WTC11 (cell line): ENCODE measurements around the gene DPP4. TPM values are rescaled to one million over a fixed set of nuclear protein-coding genes. Genes with fewer than 3 reads are reported as not detected.

Experiments
- ATAC-seq: fragments of 200-7000 bp; cut with Tn5 transposase; 2 replicates; pipeline ENCODE4 v1.10.0; 2021; ENCODE audit warnings: mild to moderate bottlenecking, moderate library complexity
- CTCF ChIA-PET: fragments of 300-600 bp; sonication (Branson Sonifier 250); formaldehyde crosslinking; loops from one replicate; lab custom pipeline; 2021; ENCODE audit warnings: antibody characterized with exemption; lab: Charles Lee
- POLR2A ChIA-PET: fragments of 350-600 bp; sonication (Branson Sonifier 250); formaldehyde crosslinking; loops from one replicate; lab custom pipeline; 2021; ENCODE audit warnings: antibody characterized with exemption; lab: Charles Lee
- DNase-seq: peaks from one replicate; pipeline ENCODE4 v3.0.0; 2021; ENCODE audit warnings: low spot score
- H3K27ac Mint-ChIP-seq: 2 replicates; pipeline ENCODE4 v1.8.0; 2021; ENCODE audit warnings: mixed read lengths
- H3K27me3 Mint-ChIP-seq: 2 replicates; pipeline ENCODE4 v1.8.0; 2021; ENCODE audit warnings: low read depth, mild to moderate bottlenecking, moderate library complexity, mixed read lengths
- H3K36me3 Mint-ChIP-seq: 2 replicates; pipeline ENCODE4 v1.8.0; 2021; ENCODE audit warnings: mixed read lengths
- H3K4me1 Mint-ChIP-seq: 2 replicates; pipeline ENCODE4 v1.8.0; 2022; ENCODE audit warnings: mixed read lengths
- H3K4me3 Mint-ChIP-seq: 2 replicates; pipeline ENCODE4 v1.8.0; 2021; ENCODE audit warnings: mild to moderate bottlenecking, moderate library complexity, mixed read lengths
- H3K9me3 Mint-ChIP-seq: 2 replicates; pipeline ENCODE4 v1.8.0; 2021; ENCODE audit warnings: mixed read lengths
- ARID4B ChIP-seq: sonication (generic); formaldehyde crosslinking; IDR thresholded peaks from 2 replicates; pipeline ENCODE4 v1.8.0; 2023; ENCODE audit warnings: missing genetic modification reagents, mild to moderate bottlenecking, borderline replicate concordance
- ELF4 ChIP-seq: sonication (generic); formaldehyde crosslinking; IDR thresholded peaks from 2 replicates; pipeline ENCODE4 v1.8.1; 2022; ENCODE audit warnings: low read depth, mild to moderate bottlenecking, moderate library complexity, missing genetic modification reagents
- ERG ChIP-seq: fragments of 250-450 bp; sonication (Bioruptor Pico); IDR thresholded peaks from 2 replicates; pipeline ENCODE4 v1.8.0; 2021; ENCODE audit warnings: mild to moderate bottlenecking
- FOXP1 ChIP-seq: sonication (generic); formaldehyde crosslinking; IDR thresholded peaks from 2 replicates; pipeline ENCODE4 v1.8.0; 2022; ENCODE audit warnings: missing genetic modification reagents, mild to moderate bottlenecking, moderate library complexity, borderline replicate concordance
- GRHL2 ChIP-seq: fragments of 250-450 bp; sonication (Bioruptor Pico); IDR thresholded peaks from 2 replicates; pipeline ENCODE4 v1.8.0; 2022; ENCODE audit warnings: mild to moderate bottlenecking, moderate library complexity; ENCODE audit not compliant: insufficient replicate concordance, severe bottlenecking
- GTF2I ChIP-seq: fragments of 250-450 bp; sonication (Bioruptor Pico); conservative IDR thresholded peaks from 2 replicates; pipeline ENCODE4 v1.4.0; 2021; ENCODE audit warnings: mild to moderate bottlenecking
- HMGA2 ChIP-seq: fragments of 250-450 bp; sonication (Bioruptor Pico); IDR thresholded peaks from 2 replicates; pipeline ENCODE4 v1.4.0; 2021; ENCODE audit warnings: mild to moderate bottlenecking, moderate library complexity
- IRF1 ChIP-seq: sonication (generic); formaldehyde crosslinking; IDR thresholded peaks from 2 replicates; pipeline ENCODE4 v1.8.0; 2023; ENCODE audit warnings: missing genetic modification reagents
- KAT7 ChIP-seq: sonication (generic); formaldehyde crosslinking; IDR thresholded peaks from 2 replicates; pipeline ENCODE4 v1.8.1; 2023; ENCODE audit warnings: missing genetic modification reagents, mild to moderate bottlenecking, borderline replicate concordance
- MAX ChIP-seq: sonication (generic); formaldehyde crosslinking; IDR thresholded peaks from 2 replicates; pipeline ENCODE4 v1.8.0; 2022; ENCODE audit warnings: mild to moderate bottlenecking, missing genetic modification reagents
- NR3C1 ChIP-seq: sonication (generic); formaldehyde crosslinking; conservative IDR thresholded peaks from 2 replicates; pipeline ENCODE4 v1.8.1; 2023; ENCODE audit warnings: low read depth, mild to moderate bottlenecking, missing genetic modification reagents
- OVOL2 ChIP-seq: fragments of 250-450 bp; sonication (Bioruptor Pico); IDR thresholded peaks from 2 replicates; pipeline ENCODE4 v1.9.0; 2021; ENCODE audit warnings: mild to moderate bottlenecking, borderline replicate concordance
- PREB ChIP-seq: sonication (generic); formaldehyde crosslinking; IDR thresholded peaks from 2 replicates; pipeline ENCODE4 v1.8.1; 2022; ENCODE audit warnings: mild to moderate bottlenecking, missing genetic modification reagents, moderate library complexity, borderline replicate concordance
- SMAD3 ChIP-seq: sonication (generic); formaldehyde crosslinking; IDR thresholded peaks from 2 replicates; pipeline ENCODE4 v1.8.0; 2022; ENCODE audit warnings: missing genetic modification reagents, mild to moderate bottlenecking, borderline replicate concordance
- SOX15 ChIP-seq: fragments of 250-450 bp; sonication (Bioruptor Pico); IDR thresholded peaks from 2 replicates; pipeline ENCODE4 v1.9.0; 2021; ENCODE audit warnings: mild to moderate bottlenecking
- TEAD1 ChIP-seq: sonication (generic); formaldehyde crosslinking; IDR thresholded peaks from 2 replicates; pipeline ENCODE4 v1.8.0; 2022; ENCODE audit warnings: mild to moderate bottlenecking, missing genetic modification reagents
- USF1 ChIP-seq: sonication (generic); formaldehyde crosslinking; IDR thresholded peaks from 2 replicates; pipeline ENCODE4 v1.8.0; 2022; ENCODE audit warnings: mild to moderate bottlenecking, missing genetic modification reagents
- ZBTB21 ChIP-seq: sonication (generic); formaldehyde crosslinking; IDR thresholded peaks from 2 replicates; pipeline ENCODE4 v1.8.1; 2023; ENCODE audit warnings: mild to moderate bottlenecking, missing genetic modification reagents, borderline replicate concordance
- ZNF232 ChIP-seq: sonication (generic); formaldehyde crosslinking; IDR thresholded peaks from 2 replicates; pipeline ENCODE4 v1.8.0; 2022; ENCODE audit warnings: mild to moderate bottlenecking, missing genetic modification reagents
- ZNF281 ChIP-seq: sonication (generic); formaldehyde crosslinking; IDR thresholded peaks from 2 replicates; pipeline ENCODE4 v1.8.0; 2023; ENCODE audit warnings: mild to moderate bottlenecking, missing genetic modification reagents
- ZNF396 ChIP-seq: fragments of 250-450 bp; sonication (Bioruptor Pico); IDR thresholded peaks from 2 replicates; pipeline ENCODE4 v1.8.0; 2021; ENCODE audit warnings: mild to moderate bottlenecking, moderate library complexity, borderline replicate concordance
- total RNA-seq: library from RNA; stranded (reverse); gene quantifications from 3 replicates; pipeline ENCODE4 v1.2.3, GENCODE V29; 2021

The DPP4 gene
- total RNA-seq, 1 experiment from 2014 or later: 3.6 TPM

GRCh38 chr2:161947406-161947805 lies 126.6 kb downstream of the DPP4 start:
- POLR2A ChIA-PET: no interaction called here
- ATAC-seq: no peak
- H3K4me1 Mint-ChIP-seq: peaks cover 10% of the 10 kb centered on the region
- no peaks in the 10 kb centered on the region for H3K9me3 Mint-ChIP-seq
- H3K27me3 Mint-ChIP-seq: no peaks in the 10 kb centered on the region
- no peak for TF ChIP-seq NR3C1
- no peak for TF ChIP-seq ZNF396 (CRISPR knock-in tag)
- TF ChIP-seq TEAD1 (CRISPR knock-in tag): no peak
- no peak for TF ChIP-seq SMAD3
- TF ChIP-seq PREB (CRISPR knock-in tag): no peak
- TF ChIP-seq GRHL2 (CRISPR knock-in tag): no peak
- TF ChIP-seq USF1: no peak
- TF ChIP-seq, all 79 proteins: peak for 0
- Mint-ChIP-seq H3K4me3 (no peak overlapping the region), H3K36me3 (no peaks in the 10 kb centered on the region), H3K27ac (no peak overlapping the region; the same call in 1 of the 2 replicates)
- CTCF ChIA-PET: interaction anchor here (0.9 to 3.7 kb wide), 6 partner anchors 9 to 361 kb away, joined by 3 to 16 read pairs (median 4); no protein-coding TSS in a partner anchor
- DNase-seq: no peak

GRCh38 chr2:161946489-161947107 lies 127.4 kb downstream of the DPP4 start:
- DNase-seq (no peak), ATAC-seq (peak; percentile 22; the same call in 1 of the 2 replicates)
- CTCF ChIA-PET: interaction anchor here (0.9 to 3.7 kb wide), 5 partner anchors 8 to 360 kb away, joined by 3 to 16 read pairs (median 4); no protein-coding TSS in a partner anchor
- no peaks in the 10 kb centered on the region for H3K9me3 Mint-ChIP-seq
- POLR2A ChIA-PET: no interaction called here
- no peak overlapping the region for H3K4me3 Mint-ChIP-seq
- H3K36me3 Mint-ChIP-seq: no peaks in the 10 kb centered on the region
- TF ChIP-seq ZNF281 (no peak), ELF4 (CRISPR knock-in tag) (no peak), OVOL2 (no peak), HMGA2 (CRISPR knock-in tag) (no peak), ZBTB21 (no peak), GTF2I (CRISPR knock-in tag) (no peak)
- H3K4me1 Mint-ChIP-seq: peaks cover 10% of the 10 kb centered on the region
- no peaks in the 10 kb centered on the region for H3K27me3 Mint-ChIP-seq
- no peak overlapping the region for H3K27ac Mint-ChIP-seq

- ChIA-PET POLR2A (no interaction called here), CTCF (interaction anchor here (0.7 kb wide), 1 partner anchor 357 kb away, joined by 3 read pairs; no protein-coding TSS in a partner anchor)
- Mint-ChIP-seq H3K27ac (no peak overlapping the region), H3K36me3 (no peaks in the 10 kb centered on the region), H3K27me3 (no peaks in the 10 kb centered on the region), H3K4me3 (no peak overlapping the region), H3K4me1 (peaks cover 11% of the 10 kb centered on the region), H3K9me3 (no peaks in the 10 kb centered on the region)
- no peak for DNase-seq
- no peak for ATAC-seq
- TF ChIP-seq KAT7 (CRISPR knock-in tag): no peak
- TF ChIP-seq MAX (CRISPR knock-in tag): no peak
- TF ChIP-seq ARID4B (CRISPR knock-in tag): no peak
- no peak for TF ChIP-seq IRF1 (CRISPR knock-in tag)
- TF ChIP-seq ZBTB21: no peak
- TF ChIP-seq OVOL2: no peak
- TF ChIP-seq ERG (CRISPR knock-in tag): no peak
- TF ChIP-seq SOX15 (CRISPR knock-in tag): no peak
- no peak for TF ChIP-seq FOXP1 (CRISPR knock-in tag)
- TF ChIP-seq ZNF232: no peak
Measured at GRCh38 chr2:161943011-161943410, 131.0 kb downstream of the DPP4 start.
